CD4-positive, alpha-beta T cell (primary cell): ENCODE measurements around the gene MEIKIN. TPM values are rescaled to one million over a fixed set of nuclear protein-coding genes. Genes with fewer than 3 reads are reported as not detected.

Source experiments
- ATAC-seq: fragments of 200-7000 bp; cut with Tn5 transposase; one replicate; pipeline ENCODE4 v1.10.0; 2022; ENCODE audit warnings: mild to moderate bottlenecking; ENCODE audit not compliant: poor library complexity
- CTCF ChIA-PET: fragments of 350-600 bp; sonication (Branson Sonifier 250); formaldehyde crosslinking; loops from one replicate; lab custom pipeline; 2021; ENCODE audit warnings: antibody characterized with exemption, inconsistent platforms; lab: Charles Lee
- POLR2A ChIA-PET: fragments of 350-600 bp; sonication (Branson Sonifier 250); formaldehyde crosslinking; loops from one replicate; lab custom pipeline; 2021; ENCODE audit warnings: antibody characterized with exemption, inconsistent platforms; lab: Charles Lee
- DNase-seq, 14 experiments: peaks; one replicate each; pipeline ENCODE4 v3.0.0-alpha.2; 2013 to 2020; ENCODE audit warnings: mixed read lengths in 2 of 14
- H3K27ac ChIP-seq, 2 donors: one replicate each; pipeline versions ENCODE4 v1.5.1 to v1.7.0; 2013; ENCODE audit warnings: low read length in 2 of 2, low read depth in 1 of 2, mild to moderate bottlenecking in 1 of 2
- H3K27me3 ChIP-seq, 2 experiments: 1 replicate in 1 of 2; 2 replicates in 1 of 2; pipeline versions ENCODE4 v1.6.1 to v1.7.0; 2013; ENCODE audit warnings: low read length in 2 of 2, control low read depth in 1 of 2, mild to moderate bottlenecking in 1 of 2, moderate library complexity in 1 of 2; ENCODE audit not compliant: insufficient read depth in 2 of 2, control insufficient read depth in 1 of 2
- H3K36me3 ChIP-seq: one replicate; pipeline ENCODE4 v1.6.1; 2013; ENCODE audit warnings: low read length, control low read depth; ENCODE audit not compliant: insufficient read depth
- H3K4me1 ChIP-seq: one replicate; pipeline ENCODE4 v1.6.1; 2013; ENCODE audit warnings: low read length, control low read depth; ENCODE audit not compliant: insufficient read depth
- H3K4me3 ChIP-seq: one replicate; pipeline ENCODE4 v1.5.1; 2013; ENCODE audit warnings: mild to moderate bottlenecking, low read length, moderate library complexity
- H3K9me3 ChIP-seq, 2 experiments: 1 replicate in 1 of 2; 2 replicates in 1 of 2; pipeline versions ENCODE4 v1.6.1 to v1.7.0; 2013; ENCODE audit warnings: low read length in 2 of 2, mild to moderate bottlenecking in 2 of 2, control low read depth in 1 of 2, moderate library complexity in 1 of 2; ENCODE audit not compliant: control insufficient read depth in 1 of 2, insufficient read depth in 1 of 2
- H3K27ac Mint-ChIP-seq: one replicate; pipeline ENCODE4 v1.8.0; 2020; ENCODE audit warnings: mixed read lengths
- H3K27me3 Mint-ChIP-seq: one replicate; pipeline ENCODE4 v1.8.0; 2021; ENCODE audit warnings: mixed read lengths
- H3K36me3 Mint-ChIP-seq: one replicate; pipeline ENCODE4 v1.8.0; 2021; ENCODE audit warnings: low read depth, mixed read lengths
- H3K4me1 Mint-ChIP-seq: one replicate; pipeline ENCODE4 v1.8.0; 2021; ENCODE audit warnings: low read depth, mixed read lengths
- H3K4me3 Mint-ChIP-seq: one replicate; pipeline ENCODE4 v1.8.0; 2020; ENCODE audit warnings: mild to moderate bottlenecking, mixed read lengths
- H3K9me3 Mint-ChIP-seq: one replicate; pipeline ENCODE4 v1.8.0; 2020; ENCODE audit warnings: mixed read lengths
- CTCF ChIP-seq: fragments of 200-600 bp; IDR thresholded peaks from one replicate; pipeline ENCODE4 v1.8.0; 2022; ENCODE audit warnings: antibody characterized with exemption, mild to moderate bottlenecking
- intact Hi-C, 2 experiments: fragments of 100-400 bp; cut with DNase I in 1 of 2; cut with micrococcal nuclease in 1 of 2; formaldehyde crosslinking; loops; one replicate each; pipeline versions ENCODE4 v1.15.1 to v1.9.0; 2023 to 2025; cut with DNase I, micrococcal nuclease
- total RNA-seq, 174 experiments: library from RNA in 2 of 174; stranded (reverse) in 2 of 174; gene quantifications; one replicate each; pipeline ENCODE4 v1.2.3 and lab custom pipeline; 2021 to 2026

The MEIKIN gene
- total RNA-seq, 2 experiments from 2014 or later = not detected

- POLR2A ChIA-PET = interaction anchor here (0.6 to 2.7 kb wide), 18 partner anchors 12 to 418 kb away, joined by 3 to 28 read pairs (median 6); partner anchors contain the start of genes ACSL6 and RAPGEF6
- peak overlapping the region; percentile 98 for H3K4me3 Mint-ChIP-seq
- H3K9me3 Mint-ChIP-seq = no peaks in the 10 kb centered on the region
- no peaks in the 10 kb centered on the region for H3K27me3 ChIP-seq
- intact Hi-C loops = loop anchor here in 1 of 2 experiments (5.0 kb wide), 1 partner anchor 624 kb away; the partner anchor contains the start of gene LYRM7
- H3K36me3 ChIP-seq = no peaks in the 10 kb centered on the region
- DNase-seq = peak in 10 of 14 experiments; percentile 16 to 56 (median 28)
- H3K27ac Mint-ChIP-seq = peak overlapping the region; percentile 96
- H3K27ac ChIP-seq = peak overlapping the region; percentile 80 to 91
- CTCF ChIA-PET = interaction anchor here (2.0 kb wide), 1 partner anchor 207 kb away, joined by 6 read pairs; no protein-coding TSS in a partner anchor
- ATAC-seq = peak; percentile 4
- no peaks in the 10 kb centered on the region for H3K27me3 Mint-ChIP-seq
- H3K36me3 Mint-ChIP-seq = peaks cover 18% of the 10 kb centered on the region
- no peaks in the 10 kb centered on the region for H3K9me3 ChIP-seq
- peaks cover 53% of the 10 kb centered on the region for H3K4me1 Mint-ChIP-seq
- peak overlapping the region; percentile 93 for H3K4me3 ChIP-seq
- H3K4me1 ChIP-seq = peaks cover 14% of the 10 kb centered on the region
- TF ChIP-seq CTCF = no peak
These were observed 149.3 kb downstream of the MEIKIN start for GRCh38 chr5:131795879-131796792.

DNA sequence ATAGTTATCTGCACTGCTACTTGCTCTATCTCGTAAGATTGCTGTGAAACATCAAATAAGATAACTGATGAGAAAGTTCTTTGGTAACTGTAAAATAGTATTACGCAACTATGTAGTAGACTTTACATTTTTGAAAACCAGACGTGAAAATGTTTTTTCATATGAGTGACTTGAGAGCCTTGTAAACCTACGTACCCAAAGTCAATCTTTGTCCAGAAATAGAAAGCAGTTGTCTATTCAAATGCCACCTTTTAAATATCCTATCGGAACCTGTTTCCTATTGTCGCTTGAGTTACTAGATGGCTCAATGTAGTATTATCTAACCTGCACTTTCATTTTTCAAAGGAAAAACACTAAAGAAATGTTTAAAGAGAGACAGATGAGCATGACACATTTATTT is 150.2 kb downstream of the MEIKIN start:
- H3K36me3 Mint-ChIP-seq = peaks cover 18% of the 10 kb centered on the region
- Histone ChIP-seq H3K4me1 (peaks cover 14% of the 10 kb centered on the region), H3K27ac (no peak overlapping the region), H3K4me3 (no peak overlapping the region), H3K36me3 (no peaks in the 10 kb centered on the region), H3K27me3 (no peaks in the 10 kb centered on the region), H3K9me3 (no peaks in the 10 kb centered on the region)
- peak overlapping the region; percentile 98 for H3K4me3 Mint-ChIP-seq
- H3K4me1 Mint-ChIP-seq = peaks cover 62% of the 10 kb centered on the region
- ChIA-PET POLR2A (interaction anchor here (0.7 kb wide), 1 partner anchor 199 kb away, joined by 3 read pairs; no protein-coding TSS in a partner anchor), CTCF (no interaction called here)
- H3K9me3 Mint-ChIP-seq = no peaks in the 10 kb centered on the region
- no peaks in the 10 kb centered on the region for H3K27me3 Mint-ChIP-seq
- H3K27ac Mint-ChIP-seq = peak overlapping the region; percentile 96
- no peak for TF ChIP-seq CTCF
- DNase-seq = no peak
- ATAC-seq = no peak
- intact Hi-C loops = loop anchor here in 1 of 2 experiments (5.0 kb wide), 1 partner anchor 623 kb away; the partner anchor contains the start of gene LYRM7

- Mint-ChIP-seq H3K9me3 (peaks cover 2% of the 10 kb centered on the region), H3K4me3 (peak overlapping the region; percentile 62), H3K27ac (peak overlapping the region; percentile 96), H3K36me3 (peaks cover 21% of the 10 kb centered on the region), H3K27me3 (no peaks in the 10 kb centered on the region), H3K4me1 (peaks cover 66% of the 10 kb centered on the region)
- Histone ChIP-seq H3K4me1 (peaks cover 14% of the 10 kb centered on the region), H3K9me3 (no peaks in the 10 kb centered on the region), H3K27ac (no peak overlapping the region), H3K36me3 (no peaks in the 10 kb centered on the region), H3K4me3 (no peak overlapping the region), H3K27me3 (no peaks in the 10 kb centered on the region)
- ATAC-seq (no peak), DNase-seq (peak in 2 of 14 experiments; percentile 26 to 37)
- no peak for TF ChIP-seq CTCF
- intact Hi-C loops = no loop called here
- ChIA-PET POLR2A (interaction anchor here (0.6 to 0.7 kb wide), 2 partner anchors 159 to 198 kb away, joined by 3 read pairs; no protein-coding TSS in a partner anchor), CTCF (no interaction called here)
These were observed 150.9 kb downstream of the MEIKIN start for GRCh38 chr5:131794586-131794985.
